Measurements from ENCODE around the gene LILRB5. TPM values are rescaled to one million over a fixed set of nuclear protein-coding genes. Genes with fewer than 3 reads are reported as not detected.
"Not testable (repeated sequence)": the region's sequence is repeated elsewhere in the genome, so short reads cannot be mapped to it uniquely, and the experiment has no call there.

Gene LILRB5
- total and polyA plus RNA-seq, 4 donors: 2.2 to 5.8 (median 3.5) TPM

DNA sequence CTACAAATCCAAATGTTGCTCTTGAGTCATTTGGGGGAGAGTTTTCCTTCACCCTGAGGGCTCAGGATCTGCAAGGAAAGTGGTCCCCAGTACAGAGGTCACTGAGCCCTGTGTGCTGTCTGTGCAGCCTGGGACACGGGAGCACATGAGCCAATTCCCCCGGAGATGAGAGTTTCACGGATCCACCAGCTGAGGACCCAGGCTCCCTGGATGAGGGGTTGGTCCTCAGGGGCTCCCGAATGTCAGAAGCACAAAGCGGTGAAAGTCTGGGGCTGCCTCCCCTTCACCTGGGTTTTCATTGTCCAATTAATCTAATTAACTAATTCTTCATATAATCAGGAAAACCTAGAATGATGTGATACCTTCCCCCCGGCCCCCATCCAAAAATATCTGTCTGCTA, 37.5 kb upstream of the LILRB5 start:
- WGBS, 2 donors: 90 to 91% methylated on average over 6 of the region's 6 CpGs
- H3K27ac ChIP-seq (ENCODE audit: low read depth in 1 of 2, low read length in 1 of 2): no peak overlapping the region
- DNase-seq (no peak), ATAC-seq (ENCODE audit: insufficient read depth, low FRiP score) (no peak)
- TF ChIP-seq, protein P1, sequence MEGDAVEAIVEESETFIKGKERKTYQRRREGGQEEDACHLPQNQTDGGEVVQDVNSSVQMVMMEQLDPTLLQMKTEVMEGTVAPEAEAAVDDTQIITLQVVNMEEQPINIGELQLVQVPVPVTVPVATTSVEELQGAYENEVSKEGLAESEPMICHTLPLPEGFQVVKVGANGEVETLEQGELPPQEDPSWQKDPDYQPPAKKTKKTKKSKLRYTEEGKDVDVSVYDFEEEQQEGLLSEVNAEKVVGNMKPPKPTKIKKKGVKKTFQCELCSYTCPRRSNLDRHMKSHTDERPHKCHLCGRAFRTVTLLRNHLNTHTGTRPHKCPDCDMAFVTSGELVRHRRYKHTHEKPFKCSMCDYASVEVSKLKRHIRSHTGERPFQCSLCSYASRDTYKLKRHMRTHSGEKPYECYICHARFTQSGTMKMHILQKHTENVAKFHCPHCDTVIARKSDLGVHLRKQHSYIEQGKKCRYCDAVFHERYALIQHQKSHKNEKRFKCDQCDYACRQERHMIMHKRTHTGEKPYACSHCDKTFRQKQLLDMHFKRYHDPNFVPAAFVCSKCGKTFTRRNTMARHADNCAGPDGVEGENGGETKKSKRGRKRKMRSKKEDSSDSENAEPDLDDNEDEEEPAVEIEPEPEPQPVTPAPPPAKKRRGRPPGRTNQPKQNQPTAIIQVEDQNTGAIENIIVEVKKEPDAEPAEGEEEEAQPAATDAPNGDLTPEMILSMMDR (IDR thresholded peaks at IDR 0.05; ENCODE audit: control extremely low read depth, extremely low read depth): no peak
- H3K4me3 ChIP-seq: no peak overlapping the region
- H3K27me3 ChIP-seq (ENCODE audit: control insufficient read depth in 3 of 3, insufficient read depth in 3 of 3, low read length in 2 of 3): no peaks in the 10 kb centered on the region
- H3K9ac ChIP-seq (ENCODE audit: insufficient read depth in 1 of 2, low read length in 2 of 2): no peak overlapping the region
- H3K4me1 ChIP-seq (ENCODE audit: control insufficient read depth in 5 of 5, insufficient read depth in 5 of 5, low read length in 5 of 5): no peaks in the 10 kb centered on the region
- peaks cover 0 to 9% (median 0%) of the 10 kb centered on the region in 4 donors for H3K9me3 ChIP-seq (ENCODE audit: control insufficient read depth in 4 of 4, insufficient read depth in 3 of 4, low read length in 3 of 4)
- H3K36me3 ChIP-seq (ENCODE audit: control insufficient read depth in 4 of 4, insufficient read depth in 4 of 4, low read length in 4 of 4): no peaks in the 10 kb centered on the region

GRCh38 chr19:54289160-54289559, 32.1 kb upstream of the LILRB5 start:
- H3K4me3 ChIP-seq; H3K27me3 ChIP-seq (ENCODE audit: control insufficient read depth in 3 of 3, insufficient read depth in 3 of 3, low read length in 2 of 3); ATAC-seq (ENCODE audit: insufficient read depth, low FRiP score); H3K9me3 ChIP-seq (ENCODE audit: control insufficient read depth in 4 of 4, insufficient read depth in 3 of 4, low read length in 3 of 4); H3K36me3 ChIP-seq (ENCODE audit: control insufficient read depth in 4 of 4, insufficient read depth in 4 of 4, low read length in 4 of 4); H3K9ac ChIP-seq (ENCODE audit: insufficient read depth in 1 of 2, low read length in 2 of 2); DNase-seq; H3K4me1 ChIP-seq (ENCODE audit: control insufficient read depth in 5 of 5, insufficient read depth in 5 of 5, low read length in 5 of 5); H3K27ac ChIP-seq (ENCODE audit: low read depth in 1 of 2, low read length in 1 of 2): not testable (repeated sequence)
- WGBS, 2 donors: 46 to 70% methylated on average over 8 of the region's 8 CpGs

DNA sequence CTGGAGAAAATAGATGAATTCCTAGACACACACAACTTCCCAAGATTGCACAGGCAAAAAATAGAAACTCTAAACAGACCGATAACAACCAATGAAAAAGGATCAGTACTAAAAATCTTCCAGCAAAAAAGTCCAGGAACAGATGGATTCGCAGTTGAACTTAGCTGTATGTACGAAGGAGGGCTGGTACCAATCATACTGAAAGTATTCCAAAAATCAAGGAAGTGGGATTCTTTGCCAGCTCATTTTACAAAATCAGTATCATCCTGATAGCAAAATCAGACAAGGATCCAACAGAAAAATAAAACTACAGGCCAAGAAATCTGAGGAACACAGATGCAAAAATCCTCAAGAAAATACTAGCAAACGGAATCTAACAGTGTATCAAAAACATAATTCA, 30.4 kb upstream of the LILRB5 start:
- H3K27ac ChIP-seq (ENCODE audit: low read depth in 1 of 2, low read length in 1 of 2): no peak overlapping the region
- TF ChIP-seq, protein P1 (IDR thresholded peaks at IDR 0.05; ENCODE audit: control extremely low read depth, extremely low read depth): no peak
- DNase-seq (peak in 1 of 3 donors; percentile 10), ATAC-seq (ENCODE audit: insufficient read depth, low FRiP score) (no peak)
- WGBS, 2 donors: 77 to 86% methylated on average over 4 of the region's 4 CpGs
- no peaks in the 10 kb centered on the region for H3K27me3 ChIP-seq (ENCODE audit: control insufficient read depth in 3 of 3, insufficient read depth in 3 of 3, low read length in 2 of 3)
- H3K36me3 ChIP-seq (ENCODE audit: control insufficient read depth in 4 of 4, insufficient read depth in 4 of 4, low read length in 4 of 4): no peaks in the 10 kb centered on the region
- H3K4me1 ChIP-seq (ENCODE audit: control insufficient read depth in 5 of 5, insufficient read depth in 5 of 5, low read length in 5 of 5): peaks cover 0 to 9% (median 0%) of the 10 kb centered on the region in 5 donors
- no peak overlapping the region for H3K9ac ChIP-seq (ENCODE audit: insufficient read depth in 1 of 2, low read length in 2 of 2)
- no peak overlapping the region for H3K4me3 ChIP-seq
- peaks cover 0 to 5% (median 0%) of the 10 kb centered on the region in 4 donors for H3K9me3 ChIP-seq (ENCODE audit: control insufficient read depth in 4 of 4, insufficient read depth in 3 of 4, low read length in 3 of 4)

- H3K36me3 ChIP-seq (ENCODE audit: control insufficient read depth in 4 of 4, insufficient read depth in 4 of 4, low read length in 4 of 4); H3K9me3 ChIP-seq (ENCODE audit: control insufficient read depth in 4 of 4, insufficient read depth in 3 of 4, low read length in 3 of 4); ATAC-seq (ENCODE audit: insufficient read depth, low FRiP score); H3K4me3 ChIP-seq; DNase-seq; H3K4me1 ChIP-seq (ENCODE audit: control insufficient read depth in 5 of 5, insufficient read depth in 5 of 5, low read length in 5 of 5); H3K27ac ChIP-seq (ENCODE audit: low read depth in 1 of 2, low read length in 1 of 2); H3K9ac ChIP-seq (ENCODE audit: insufficient read depth in 1 of 2, low read length in 2 of 2); H3K27me3 ChIP-seq (ENCODE audit: control insufficient read depth in 3 of 3, insufficient read depth in 3 of 3, low read length in 2 of 3): not testable (repeated sequence)
- 49 to 60% methylated on average over 7 to 8 of the region's 10 CpGs for WGBS, 2 donors
Measured at GRCh38 chr19:54286283-54286682, 29.2 kb upstream of the LILRB5 start.

GRCh38 chr19:54285427-54286056, 28.5 kb upstream of the LILRB5 start:
- H3K9me3 ChIP-seq (ENCODE audit: control insufficient read depth in 4 of 4, insufficient read depth in 3 of 4, low read length in 3 of 4); H3K27ac ChIP-seq (ENCODE audit: low read depth in 1 of 2, low read length in 1 of 2); H3K4me3 ChIP-seq; H3K9ac ChIP-seq (ENCODE audit: insufficient read depth in 1 of 2, low read length in 2 of 2); H3K36me3 ChIP-seq (ENCODE audit: control insufficient read depth in 4 of 4, insufficient read depth in 4 of 4, low read length in 4 of 4); H3K4me1 ChIP-seq (ENCODE audit: control insufficient read depth in 5 of 5, insufficient read depth in 5 of 5, low read length in 5 of 5); DNase-seq; H3K27me3 ChIP-seq (ENCODE audit: control insufficient read depth in 3 of 3, insufficient read depth in 3 of 3, low read length in 2 of 3); ATAC-seq (ENCODE audit: insufficient read depth, low FRiP score): not testable (repeated sequence)
- 31 to 45% methylated on average over 8 to 11 of the region's 12 CpGs for WGBS, 2 donors

Data from lung (tissue), 12 donors.